ENCODE results near the gene TRIP13.

GRCh38 chr5:903756-904096 is 11.0 kb downstream of the TRIP13 start:
- TF ChIP-seq ZNF518A (tag by site-specific recombination; conservative IDR thresholded peaks at IDR 0.05; ENCODE audit: low read depth) (no peak), ZEB2 (tag by site-specific recombination; IDR thresholded peaks at IDR 0.05) (no peak), MEIS1 (CRISPR knock-in tag; IDR thresholded peaks at IDR 0.05; ENCODE audit: borderline replicate concordance) (no peak), SP2 (tag by site-specific recombination; IDR thresholded peaks at IDR 0.05) (no peak)

Data from HEK293 (cell line).